GM21576 (cell line): ENCODE data around the gene CPNE1.
A peak's percentile ranks its signal among the peaks of the same experiment; 100 is the strongest.
"Not testable (repeated sequence)": the region's sequence is repeated elsewhere in the genome, so short reads cannot be mapped to it uniquely, and the experiment has no call there.

Source experiments
- ATAC-seq: cut with Tn5 transposase; IDR thresholded peaks from one replicate; pipeline ENCODE4 v1.9.1; 2021; ENCODE audit warnings: mild to moderate bottlenecking, moderate library complexity; ENCODE audit not compliant: unreplicated experiment

CPNE1 gene

GRCh38 chr20:35664466-35665206 lies at the start of gene CPNE1, which contains the start of gene RBM12:
TSS of gene CPNE1 (minus strand) at chr20:35664900. CDS start at chr20:35632923, 31,977 bp downstream.
TSS of gene RBM12 (minus strand) at chr20:35664900. CDS start at chr20:35655322, 9,578 bp downstream.
- peak; percentile 68 for ATAC-seq

- no peak for ATAC-seq
Measured at GRCh38 chr20:35714127-35714526, 49.4 kb upstream of the CPNE1 start.

GRCh38 chr20:35713120-35713519 lies 48.4 kb upstream of the CPNE1 start:
- ATAC-seq, result not testable (repeated sequence)

- ATAC-seq, result no peak
Measured at GRCh38 chr20:35711588-35712209, 47.0 kb upstream of the CPNE1 start.

- no peak for ATAC-seq
Measured at GRCh38 chr20:35710884-35711587, 46.3 kb upstream of the CPNE1 start.

GRCh38 chr20:35710039-35710438 lies 45.3 kb upstream of the CPNE1 start:
- no peak for ATAC-seq

- no peak for ATAC-seq
Measured at GRCh38 chr20:35709259-35709658, 44.6 kb upstream of the CPNE1 start.

- no peak for ATAC-seq
Measured at GRCh38 chr20:35708502-35708901, 43.8 kb upstream of the CPNE1 start.

- ATAC-seq, result not testable (repeated sequence)
Measured at GRCh38 chr20:35706591-35707529, 42.2 kb upstream of the CPNE1 start.

- ATAC-seq, result not testable (repeated sequence)
Measured at GRCh38 chr20:35705894-35706293, 41.2 kb upstream of the CPNE1 start.

- no peak for ATAC-seq
Measured at GRCh38 chr20:35704514-35705261, 40.0 kb upstream of the CPNE1 start.

GRCh38 chr20:35702824-35703695 lies 38.4 kb upstream of the CPNE1 start:
- no peak for ATAC-seq

- no peak for ATAC-seq
Measured at GRCh38 chr20:35702051-35702823, 37.5 kb upstream of the CPNE1 start.

- ATAC-seq, result no peak
Measured at GRCh38 chr20:35700625-35701148, 36.0 kb upstream of the CPNE1 start.

- no peak for ATAC-seq
Measured at GRCh38 chr20:35699957-35700624, 35.4 kb upstream of the CPNE1 start.

GRCh38 chr20:35699127-35699956 lies 34.6 kb upstream of the CPNE1 start, which contains the start of the genes NFS1 and ROMO1:
TSS of gene NFS1 (minus strand) at chr20:35699352. CDS start at chr20:35699288, 64 bp downstream.
TSS of gene ROMO1 (plus strand) at chr20:35699405. CDS start at chr20:35699633, 228 bp downstream.
- ATAC-seq, result peak; percentile 65
